WI38 (cell line): ENCODE results near the gene PHC1.

Experiments used
- H3K4me3 ChIP-seq: 2 replicates; pipeline ENCODE4 v1.5.1; 2011; ENCODE audit warnings: low read depth, mild to moderate bottlenecking, control low read depth, low read length
- CTCF ChIP-seq: IDR thresholded peaks from 2 replicates; pipeline ENCODE4 v1.5.1; 2012; ENCODE audit warnings: low read depth, mild to moderate bottlenecking, control low read depth, low read length

The PHC1 gene

GRCh38 chr12:8960176-8960575 is 45.9 kb downstream of the PHC1 start:
- H3K4me3 ChIP-seq: no peak overlapping the region
- TF ChIP-seq CTCF: no peak

- H3K4me3 ChIP-seq: no peak overlapping the region
- TF ChIP-seq CTCF: no peak
Observed at GRCh38 chr12:8968761-8969160, 54.5 kb downstream of the PHC1 start.

GRCh38 chr12:8969861-8970411 is 55.6 kb downstream of the PHC1 start:
- no peak for TF ChIP-seq CTCF
- no peak overlapping the region for H3K4me3 ChIP-seq

GRCh38 chr12:8970432-8970831 is 56.1 kb downstream of the PHC1 start:
- no peak overlapping the region for H3K4me3 ChIP-seq
- no peak for TF ChIP-seq CTCF

- H3K4me3 ChIP-seq: no peak overlapping the region
- no peak for TF ChIP-seq CTCF
Observed at GRCh38 chr12:8980137-8980536, 65.8 kb downstream of the PHC1 start.

- H3K4me3 ChIP-seq: no peak overlapping the region
- TF ChIP-seq CTCF: no peak
Observed at GRCh38 chr12:8985213-8985754, 71.0 kb downstream of the PHC1 start.

- no peak overlapping the region for H3K4me3 ChIP-seq
- no peak for TF ChIP-seq CTCF
Observed at GRCh38 chr12:8987163-8987562, 72.9 kb downstream of the PHC1 start.
